Keratinocyte (primary cell): ENCODE results near the gene ADCY10. TPM values are rescaled to one million over a fixed set of nuclear protein-coding genes. Genes with fewer than 3 reads are reported as not detected.
"Not testable (repeated sequence)": the region's sequence is repeated elsewhere in the genome, so short reads cannot be mapped to it uniquely, and the experiment has no call there.

ENCODE experiments used
- DNase-seq: peaks from one replicate; pipeline ENCODE4 v3.0.0-alpha.2; 2011; ENCODE audit warnings: low read depth, missing footprints, low spot score
- FAIRE-seq: peaks from 2 replicates; lab custom pipeline; 2011; peaks lifted over from hg19 to GRCh38; lab: Jason Lieb, UNC
- H2AFZ ChIP-seq: 2 replicates; pipeline ENCODE4 v1.6.0; 2012; ENCODE audit warnings: low read length, control low read depth, inconsistent platforms; ENCODE audit not compliant: control insufficient read depth
- H3K27ac ChIP-seq: 2 replicates; pipeline ENCODE4 v1.5.1; 2011; ENCODE audit warnings: low read length; ENCODE audit not compliant: control insufficient read depth, insufficient read depth
- H3K27me3 ChIP-seq: 3 replicates; pipeline ENCODE4 v1.6.0; 2011; ENCODE audit warnings: low read length; ENCODE audit not compliant: control insufficient read depth, insufficient read depth; ENCODE audit errors: extremely low read depth
- H3K36me3 ChIP-seq, 2 experiments: 2 replicates in 1 of 2; 3 replicates in 1 of 2; pipeline ENCODE4 v1.5.1; 2011; ENCODE audit warnings: low read length in 2 of 2, mild to moderate bottlenecking in 1 of 2; ENCODE audit not compliant: control insufficient read depth in 2 of 2, insufficient read depth in 2 of 2; ENCODE audit errors: extremely low read depth in 1 of 2
- H3K4me1 ChIP-seq: 3 replicates; pipeline ENCODE4 v1.5.1; 2011; ENCODE audit warnings: low read length; ENCODE audit not compliant: control insufficient read depth, insufficient read depth; ENCODE audit errors: extremely low read depth
- H3K4me2 ChIP-seq: 3 replicates; pipeline ENCODE4 v1.6.0; 2011; ENCODE audit warnings: low read depth, low read length; ENCODE audit not compliant: control insufficient read depth, insufficient read depth; ENCODE audit errors: extremely low read depth
- H3K4me3 ChIP-seq, 3 experiments: fragments of 200-600 bp in 1 of 3; sonication (generic) in 1 of 3; 2 replicates in 2 of 3; 3 replicates in 1 of 3; pipeline ENCODE4 v1.5.1; 2011 to 2016; ENCODE audit warnings: low read length in 3 of 3, mild to moderate bottlenecking in 3 of 3, control low read depth in 2 of 3, inconsistent platforms in 1 of 3, low read depth in 1 of 3, mixed read lengths in 1 of 3, mixed run types in 1 of 3, moderate library complexity in 1 of 3; ENCODE audit not compliant: control insufficient read depth in 2 of 3, insufficient read depth in 2 of 3; ENCODE audit errors: extremely low read depth in 1 of 3
- H3K79me2 ChIP-seq: 2 replicates; pipeline ENCODE4 v1.6.0; 2012; ENCODE audit warnings: low read length; ENCODE audit not compliant: control insufficient read depth, insufficient read depth
- H3K9ac ChIP-seq: 3 replicates; pipeline ENCODE4 v1.6.0; 2011; ENCODE audit warnings: low read length; ENCODE audit not compliant: control insufficient read depth, insufficient read depth; ENCODE audit errors: extremely low read depth
- H3K9me1 ChIP-seq: 3 replicates; pipeline ENCODE4 v1.6.0; 2011; ENCODE audit warnings: low read length; ENCODE audit not compliant: control insufficient read depth, insufficient read depth; ENCODE audit errors: extremely low read depth
- H3K9me3 ChIP-seq: 2 replicates; pipeline ENCODE4 v1.5.1; 2012; ENCODE audit warnings: low read depth, low read length; ENCODE audit not compliant: control insufficient read depth
- H4K20me1 ChIP-seq: 3 replicates; pipeline ENCODE4 v1.6.0; 2011; ENCODE audit warnings: low read length; ENCODE audit not compliant: control insufficient read depth, insufficient read depth; ENCODE audit errors: extremely low read depth
- EZH2 ChIP-seq: IDR thresholded peaks from one replicate; pipeline ENCODE4 v1.6.1; 2012; ENCODE audit warnings: inconsistent platforms, mild to moderate bottlenecking, low read length, moderate library complexity
- dilution Hi-C: fragments of 300-500 bp; cut with MboI; formaldehyde crosslinking; loops from one replicate; pipeline ENCODE4 v1.7.0; 2020; ENCODE audit warnings: low sequenced_read_pairs; ENCODE audit not compliant: extremely low pct_ligation_motif_present
- polyA plus RNA-seq, 5 experiments: library from polyadenylated mRNA; depleted of rRNA in 3 of 5; stranded (reverse) in 3 of 5; stranded (forward) in 1 of 5; unstranded in 1 of 5; fragments of >200 nt; gene quantifications; 1 replicate in 1 of 5; 2 replicates in 3 of 5; 3 replicates in 1 of 5; pipeline versions ENCODE4 v1.2.1 to v1.2.3, GENCODE V29; 2011 to 2012; ENCODE audit warnings: missing spikeins in 2 of 5, low read depth in 1 of 5, low replicate concordance in 1 of 5
- TF ChIP-seq, protein P1 (sequence below), 3 experiments: IDR thresholded peaks in 1 of 3; conservative IDR thresholded peaks in 1 of 3; optimal IDR thresholded peaks in 1 of 3; 2 replicates in 2 of 3; 3 replicates in 1 of 3; pipeline versions ENCODE3 to v1.5.1; 2011; ENCODE audit warnings: low read length in 3 of 3, mild to moderate bottlenecking in 3 of 3, moderate library complexity in 2 of 3, control low read depth in 1 of 3, inconsistent platforms in 1 of 3; ENCODE audit not compliant: insufficient read depth in 2 of 3; ENCODE audit errors: extremely low read depth in 1 of 3

The ADCY10 gene
- polyA plus RNA-seq, 1 donor (not counting 4 experiments of a cell fraction or from before 2014, with no cell fraction given), result 0.04 TPM

DNA sequence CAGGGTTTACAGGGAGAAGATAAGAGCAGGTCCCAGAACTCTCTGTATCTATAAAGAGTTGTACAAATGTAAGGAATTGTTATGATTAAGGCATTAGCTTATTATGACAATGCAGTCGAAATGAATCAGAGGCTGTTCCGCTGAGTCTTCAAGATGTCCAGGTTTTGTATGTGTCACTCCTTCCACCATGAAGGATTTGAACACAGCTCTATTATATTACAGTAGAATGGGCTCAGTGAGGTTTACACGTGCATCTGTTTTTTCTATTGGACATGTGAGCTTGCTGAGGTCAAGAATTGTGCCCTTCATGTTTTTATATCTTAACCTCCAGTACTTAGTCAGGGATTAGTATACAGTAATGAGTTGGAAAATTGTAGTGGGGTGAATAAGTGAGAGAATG is 105.8 kb downstream of the ADCY10 start:
- H3K9ac ChIP-seq, result no peak overlapping the region
- TF ChIP-seq EZH2, result no peak
- TF ChIP-seq, protein P1, sequence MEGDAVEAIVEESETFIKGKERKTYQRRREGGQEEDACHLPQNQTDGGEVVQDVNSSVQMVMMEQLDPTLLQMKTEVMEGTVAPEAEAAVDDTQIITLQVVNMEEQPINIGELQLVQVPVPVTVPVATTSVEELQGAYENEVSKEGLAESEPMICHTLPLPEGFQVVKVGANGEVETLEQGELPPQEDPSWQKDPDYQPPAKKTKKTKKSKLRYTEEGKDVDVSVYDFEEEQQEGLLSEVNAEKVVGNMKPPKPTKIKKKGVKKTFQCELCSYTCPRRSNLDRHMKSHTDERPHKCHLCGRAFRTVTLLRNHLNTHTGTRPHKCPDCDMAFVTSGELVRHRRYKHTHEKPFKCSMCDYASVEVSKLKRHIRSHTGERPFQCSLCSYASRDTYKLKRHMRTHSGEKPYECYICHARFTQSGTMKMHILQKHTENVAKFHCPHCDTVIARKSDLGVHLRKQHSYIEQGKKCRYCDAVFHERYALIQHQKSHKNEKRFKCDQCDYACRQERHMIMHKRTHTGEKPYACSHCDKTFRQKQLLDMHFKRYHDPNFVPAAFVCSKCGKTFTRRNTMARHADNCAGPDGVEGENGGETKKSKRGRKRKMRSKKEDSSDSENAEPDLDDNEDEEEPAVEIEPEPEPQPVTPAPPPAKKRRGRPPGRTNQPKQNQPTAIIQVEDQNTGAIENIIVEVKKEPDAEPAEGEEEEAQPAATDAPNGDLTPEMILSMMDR (optimal IDR thresholded peaks at IDR 0.05 in 1 of 3, IDR thresholded peaks at IDR 0.05 in 1 of 3, conservative IDR thresholded peaks at IDR 0.05 in 1 of 3; ENCODE audit: extremely low read depth in 1 of 3, insufficient read depth in 2 of 3, low read length in 3 of 3), result no peak
- FAIRE-seq (no peak), DNase-seq (no peak)
- H3K36me3 ChIP-seq, result no peaks in the 10 kb centered on the region
- H3K79me2 ChIP-seq, result no peaks in the 10 kb centered on the region
- no peak overlapping the region for H3K27ac ChIP-seq
- no peaks in the 10 kb centered on the region for H3K9me1 ChIP-seq
- H3K4me1 ChIP-seq, result no peaks in the 10 kb centered on the region
- dilution Hi-C loops, result no loop called here
- no peaks in the 10 kb centered on the region for H4K20me1 ChIP-seq
- H3K4me3 ChIP-seq, result no peak overlapping the region
- no peaks in the 10 kb centered on the region for H3K9me3 ChIP-seq
- no peaks in the 10 kb centered on the region for H3K27me3 ChIP-seq
- no peak overlapping the region for H2AFZ ChIP-seq
- H3K4me2 ChIP-seq, result no peak overlapping the region

DNA sequence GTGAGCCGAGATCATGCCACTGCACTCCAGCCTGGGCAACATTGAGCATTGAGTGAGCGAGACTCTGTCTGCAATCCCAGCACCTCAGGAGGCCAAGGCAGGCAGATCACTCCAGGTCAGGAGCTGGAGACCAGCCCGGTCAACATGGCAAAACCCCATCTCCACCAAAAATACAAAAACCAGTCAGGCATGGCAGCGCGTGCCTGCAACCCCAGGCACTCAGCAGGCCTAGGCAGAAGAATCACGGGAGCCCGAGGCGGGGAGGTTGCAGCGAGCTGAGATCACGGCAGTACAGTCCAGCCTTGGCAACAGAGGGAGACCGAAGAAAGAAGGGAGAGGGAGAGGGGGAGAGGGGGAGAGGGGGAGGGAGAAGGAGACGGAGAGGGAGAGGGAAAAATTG is 107.3 kb downstream of the ADCY10 start:
- H3K4me3 ChIP-seq, H3K9ac ChIP-seq, DNase-seq, H4K20me1 ChIP-seq, H3K36me3 ChIP-seq, dilution Hi-C loops, FAIRE-seq, H3K27ac ChIP-seq, H3K79me2 ChIP-seq, H3K27me3 ChIP-seq, H3K9me1 ChIP-seq, H3K4me2 ChIP-seq, H3K4me1 ChIP-seq, H3K9me3 ChIP-seq, H2AFZ ChIP-seq: not testable (repeated sequence)

DNA sequence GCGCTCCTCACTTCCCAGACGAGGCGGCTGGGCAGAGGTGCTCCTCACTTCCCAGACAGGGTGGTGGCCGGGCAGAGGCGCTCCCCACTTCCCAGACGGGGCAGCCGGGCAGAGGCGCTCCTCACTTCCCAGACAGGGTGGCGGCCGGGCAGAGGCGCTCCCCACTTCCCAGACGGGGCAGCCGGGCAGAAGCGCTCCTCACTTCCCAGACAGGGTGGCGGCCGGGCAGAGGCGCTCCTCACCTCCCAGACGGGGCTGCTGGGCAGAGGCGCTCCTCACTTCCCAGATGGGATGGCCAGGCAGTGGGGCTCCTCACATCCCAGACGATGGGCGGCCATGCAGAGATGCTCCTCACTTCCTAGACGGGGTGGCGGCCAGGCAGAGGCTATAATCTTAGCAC is 107.7 kb downstream of the ADCY10 start:
- H3K79me2 ChIP-seq, H3K36me3 ChIP-seq, H3K27ac ChIP-seq, H3K9me3 ChIP-seq, H3K9ac ChIP-seq, H3K27me3 ChIP-seq, H3K4me3 ChIP-seq, H3K4me1 ChIP-seq, H3K9me1 ChIP-seq, DNase-seq, FAIRE-seq, dilution Hi-C loops, H3K4me2 ChIP-seq, H4K20me1 ChIP-seq, H2AFZ ChIP-seq: not testable (repeated sequence)
